WTC11 (cell line): Measurements from ENCODE around the gene L1CAM. TPM values are rescaled to one million over a fixed set of nuclear protein-coding genes. Genes with fewer than 3 reads are reported as not detected.

Experiments used
- ATAC-seq: fragments of 200-7000 bp; cut with Tn5 transposase; 2 replicates; pipeline ENCODE4 v1.10.0; 2021; ENCODE audit warnings: mild to moderate bottlenecking, moderate library complexity
- CTCF ChIA-PET: fragments of 300-600 bp; sonication (Branson Sonifier 250); formaldehyde crosslinking; loops from one replicate; lab custom pipeline; 2021; ENCODE audit warnings: antibody characterized with exemption; lab: Charles Lee
- POLR2A ChIA-PET: fragments of 350-600 bp; sonication (Branson Sonifier 250); formaldehyde crosslinking; loops from one replicate; lab custom pipeline; 2021; ENCODE audit warnings: antibody characterized with exemption; lab: Charles Lee
- DNase-seq: peaks from one replicate; pipeline ENCODE4 v3.0.0; 2021; ENCODE audit warnings: low spot score
- H3K27ac Mint-ChIP-seq: 2 replicates; pipeline ENCODE4 v1.8.0; 2021; ENCODE audit warnings: mixed read lengths
- H3K27me3 Mint-ChIP-seq: 2 replicates; pipeline ENCODE4 v1.8.0; 2021; ENCODE audit warnings: low read depth, mild to moderate bottlenecking, moderate library complexity, mixed read lengths
- H3K36me3 Mint-ChIP-seq: 2 replicates; pipeline ENCODE4 v1.8.0; 2021; ENCODE audit warnings: mixed read lengths
- H3K4me1 Mint-ChIP-seq: 2 replicates; pipeline ENCODE4 v1.8.0; 2022; ENCODE audit warnings: mixed read lengths
- H3K4me3 Mint-ChIP-seq: 2 replicates; pipeline ENCODE4 v1.8.0; 2021; ENCODE audit warnings: mild to moderate bottlenecking, moderate library complexity, mixed read lengths
- H3K9me3 Mint-ChIP-seq: 2 replicates; pipeline ENCODE4 v1.8.0; 2021; ENCODE audit warnings: mixed read lengths
- ESRRA ChIP-seq: sonication (generic); formaldehyde crosslinking; IDR thresholded peaks from 2 replicates; pipeline ENCODE4 v1.8.1; 2022; ENCODE audit warnings: mild to moderate bottlenecking, missing genetic modification reagents, borderline replicate concordance
- GABPB1 ChIP-seq: sonication (generic); formaldehyde crosslinking; IDR thresholded peaks from 2 replicates; pipeline ENCODE4 v1.8.1; 2023; ENCODE audit warnings: mild to moderate bottlenecking, missing genetic modification reagents
- GTF2I ChIP-seq: fragments of 250-450 bp; sonication (Bioruptor Pico); conservative IDR thresholded peaks from 2 replicates; pipeline ENCODE4 v1.4.0; 2021; ENCODE audit warnings: mild to moderate bottlenecking
- JAZF1 ChIP-seq: fragments of 250-450 bp; sonication (Bioruptor Pico); IDR thresholded peaks from 2 replicates; pipeline ENCODE4 v1.9.0; 2021; ENCODE audit warnings: moderate library complexity, mild to moderate bottlenecking, inconsistent platforms
- MXD4 ChIP-seq: fragments of 250-450 bp; sonication (Bioruptor Pico); IDR thresholded peaks from 2 replicates; pipeline ENCODE4 v1.8.0; 2021; ENCODE audit warnings: mild to moderate bottlenecking, moderate library complexity, borderline replicate concordance
- NR2C2 ChIP-seq: sonication (generic); formaldehyde crosslinking; IDR thresholded peaks from 2 replicates; pipeline ENCODE4 v1.8.0; 2022; ENCODE audit warnings: mild to moderate bottlenecking, missing genetic modification reagents
- SMAD3 ChIP-seq: sonication (generic); formaldehyde crosslinking; IDR thresholded peaks from 2 replicates; pipeline ENCODE4 v1.8.0; 2022; ENCODE audit warnings: missing genetic modification reagents, mild to moderate bottlenecking, borderline replicate concordance
- SOX15 ChIP-seq: fragments of 250-450 bp; sonication (Bioruptor Pico); IDR thresholded peaks from 2 replicates; pipeline ENCODE4 v1.9.0; 2021; ENCODE audit warnings: mild to moderate bottlenecking
- TEAD4 ChIP-seq: sonication (generic); formaldehyde crosslinking; IDR thresholded peaks from 2 replicates; pipeline ENCODE4 v1.8.0; 2022; ENCODE audit warnings: mild to moderate bottlenecking, missing genetic modification reagents
- ZNF219 ChIP-seq: sonication (generic); formaldehyde crosslinking; IDR thresholded peaks from 2 replicates; pipeline ENCODE4 v1.8.0; 2023; ENCODE audit warnings: missing genetic modification reagents, mild to moderate bottlenecking, borderline replicate concordance
- ZNF317 ChIP-seq: sonication (generic); formaldehyde crosslinking; IDR thresholded peaks from 2 replicates; pipeline ENCODE4 v1.8.1; 2023; ENCODE audit warnings: low read depth, mild to moderate bottlenecking, moderate library complexity, missing genetic modification reagents, borderline replicate concordance
- total RNA-seq: library from RNA; stranded (reverse); gene quantifications from 3 replicates; pipeline ENCODE4 v1.2.3, GENCODE V29; 2021
- TF ChIP-seq, protein P1 (sequence below): sonication (generic); formaldehyde crosslinking; IDR thresholded peaks from 2 replicates; pipeline ENCODE4 v1.8.1; 2022; ENCODE audit warnings: missing genetic modification reagents, borderline replicate concordance
- TF ChIP-seq, protein P2 (sequence below): sonication (generic); formaldehyde crosslinking; IDR thresholded peaks from 2 replicates; pipeline ENCODE4 v1.8.1; 2023; ENCODE audit warnings: mild to moderate bottlenecking, missing genetic modification reagents, borderline replicate concordance
- TF ChIP-seq, protein P3 (sequence below): sonication (generic); formaldehyde crosslinking; IDR thresholded peaks from 2 replicates; pipeline ENCODE4 v1.8.1; 2022; ENCODE audit warnings: low read depth, mild to moderate bottlenecking, moderate library complexity, missing genetic modification reagents, borderline replicate concordance
- TF ChIP-seq, protein P4 (sequence below): sonication (generic); formaldehyde crosslinking; IDR thresholded peaks from 2 replicates; pipeline ENCODE4 v1.8.0; 2022; ENCODE audit warnings: mild to moderate bottlenecking, missing genetic modification reagents
- TF ChIP-seq, protein P5 (sequence below): sonication (generic); formaldehyde crosslinking; IDR thresholded peaks from 2 replicates; pipeline ENCODE4 v1.8.1; 2023; ENCODE audit warnings: mild to moderate bottlenecking, missing genetic modification reagents
- TF ChIP-seq, protein P6 (sequence below): fragments of 250-450 bp; sonication (Bioruptor Pico); IDR thresholded peaks from 2 replicates; pipeline ENCODE4 v1.9.0; 2021; ENCODE audit warnings: mild to moderate bottlenecking
- TF ChIP-seq, protein P7 (sequence below): sonication (generic); formaldehyde crosslinking; IDR thresholded peaks from 2 replicates; pipeline ENCODE4 v1.8.1; 2023; ENCODE audit warnings: mild to moderate bottlenecking, missing genetic modification reagents

L1CAM gene
- total RNA-seq, 1 experiment from 2014 or later: 40.2 TPM

DNA sequence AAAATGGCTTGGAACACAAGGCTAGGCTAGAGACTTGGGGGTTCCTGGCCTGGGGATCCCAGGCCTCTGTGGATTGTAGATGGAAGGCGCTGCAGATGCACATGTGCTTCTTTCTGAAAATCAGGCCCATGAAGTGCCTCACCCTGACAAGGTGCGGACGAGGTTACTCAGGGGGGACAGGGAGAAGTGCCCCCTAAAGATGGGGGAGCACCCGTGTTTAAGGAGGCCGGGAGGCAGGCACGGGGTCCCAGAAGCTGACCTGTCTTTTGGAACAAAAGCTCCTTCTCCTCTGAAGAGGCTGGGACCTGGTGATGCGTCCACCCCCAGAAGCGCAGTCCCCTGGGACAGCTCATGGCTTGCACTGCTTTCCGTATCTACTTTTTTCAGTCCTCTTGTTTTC lies 58.1 kb downstream of the L1CAM start:
- Mint-ChIP-seq H3K4me1 (peaks cover 55% of the 10 kb centered on the region), H3K27ac (peak overlapping the region; percentile 93), H3K27me3 (peaks cover 3% of the 10 kb centered on the region; the same call in 1 of the 2 replicates), H3K4me3 (peak overlapping the region; percentile 75), H3K36me3 (peaks cover 9% of the 10 kb centered on the region; the same call in 1 of the 2 replicates), H3K9me3 (no peaks in the 10 kb centered on the region)
- TF ChIP-seq ZNF219 (CRISPR knock-in tag) (no peak), ESRRA (CRISPR knock-in tag) (no peak), JAZF1 (no peak), NR2C2 (no peak), GTF2I (CRISPR knock-in tag) (no peak), TEAD4 (CRISPR knock-in tag) (no peak), ZNF317 (CRISPR knock-in tag) (no peak), MXD4 (CRISPR knock-in tag) (no peak), GABPB1 (CRISPR knock-in tag) (no peak), SMAD3 (CRISPR knock-in tag) (no peak), SOX15 (CRISPR knock-in tag) (no peak)
- TF ChIP-seq, protein P1, sequence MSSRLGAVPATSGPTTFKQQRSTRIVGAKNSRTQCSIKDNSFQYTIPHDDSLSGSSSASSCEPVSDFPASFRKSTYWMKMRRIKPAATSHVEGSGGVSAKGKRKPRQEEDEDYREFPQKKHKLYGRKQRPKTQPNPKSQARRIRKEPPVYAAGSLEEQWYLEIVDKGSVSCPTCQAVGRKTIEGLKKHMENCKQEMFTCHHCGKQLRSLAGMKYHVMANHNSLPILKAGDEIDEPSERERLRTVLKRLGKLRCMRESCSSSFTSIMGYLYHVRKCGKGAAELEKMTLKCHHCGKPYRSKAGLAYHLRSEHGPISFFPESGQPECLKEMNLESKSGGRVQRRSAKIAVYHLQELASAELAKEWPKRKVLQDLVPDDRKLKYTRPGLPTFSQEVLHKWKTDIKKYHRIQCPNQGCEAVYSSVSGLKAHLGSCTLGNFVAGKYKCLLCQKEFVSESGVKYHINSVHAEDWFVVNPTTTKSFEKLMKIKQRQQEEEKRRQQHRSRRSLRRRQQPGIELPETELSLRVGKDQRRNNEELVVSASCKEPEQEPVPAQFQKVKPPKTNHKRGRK (CRISPR knock-in tag): no peak
- TF ChIP-seq, protein P2, sequence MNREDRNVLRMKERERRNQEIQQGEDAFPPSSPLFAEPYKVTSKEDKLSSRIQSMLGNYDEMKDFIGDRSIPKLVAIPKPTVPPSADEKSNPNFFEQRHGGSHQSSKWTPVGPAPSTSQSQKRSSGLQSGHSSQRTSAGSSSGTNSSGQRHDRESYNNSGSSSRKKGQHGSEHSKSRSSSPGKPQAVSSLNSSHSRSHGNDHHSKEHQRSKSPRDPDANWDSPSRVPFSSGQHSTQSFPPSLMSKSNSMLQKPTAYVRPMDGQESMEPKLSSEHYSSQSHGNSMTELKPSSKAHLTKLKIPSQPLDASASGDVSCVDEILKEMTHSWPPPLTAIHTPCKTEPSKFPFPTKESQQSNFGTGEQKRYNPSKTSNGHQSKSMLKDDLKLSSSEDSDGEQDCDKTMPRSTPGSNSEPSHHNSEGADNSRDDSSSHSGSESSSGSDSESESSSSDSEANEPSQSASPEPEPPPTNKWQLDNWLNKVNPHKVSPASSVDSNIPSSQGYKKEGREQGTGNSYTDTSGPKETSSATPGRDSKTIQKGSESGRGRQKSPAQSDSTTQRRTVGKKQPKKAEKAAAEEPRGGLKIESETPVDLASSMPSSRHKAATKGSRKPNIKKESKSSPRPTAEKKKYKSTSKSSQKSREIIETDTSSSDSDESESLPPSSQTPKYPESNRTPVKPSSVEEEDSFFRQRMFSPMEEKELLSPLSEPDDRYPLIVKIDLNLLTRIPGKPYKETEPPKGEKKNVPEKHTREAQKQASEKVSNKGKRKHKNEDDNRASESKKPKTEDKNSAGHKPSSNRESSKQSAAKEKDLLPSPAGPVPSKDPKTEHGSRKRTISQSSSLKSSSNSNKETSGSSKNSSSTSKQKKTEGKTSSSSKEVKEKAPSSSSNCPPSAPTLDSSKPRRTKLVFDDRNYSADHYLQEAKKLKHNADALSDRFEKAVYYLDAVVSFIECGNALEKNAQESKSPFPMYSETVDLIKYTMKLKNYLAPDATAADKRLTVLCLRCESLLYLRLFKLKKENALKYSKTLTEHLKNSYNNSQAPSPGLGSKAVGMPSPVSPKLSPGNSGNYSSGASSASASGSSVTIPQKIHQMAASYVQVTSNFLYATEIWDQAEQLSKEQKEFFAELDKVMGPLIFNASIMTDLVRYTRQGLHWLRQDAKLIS (CRISPR knock-in tag): no peak
- TF ChIP-seq, protein P3, sequence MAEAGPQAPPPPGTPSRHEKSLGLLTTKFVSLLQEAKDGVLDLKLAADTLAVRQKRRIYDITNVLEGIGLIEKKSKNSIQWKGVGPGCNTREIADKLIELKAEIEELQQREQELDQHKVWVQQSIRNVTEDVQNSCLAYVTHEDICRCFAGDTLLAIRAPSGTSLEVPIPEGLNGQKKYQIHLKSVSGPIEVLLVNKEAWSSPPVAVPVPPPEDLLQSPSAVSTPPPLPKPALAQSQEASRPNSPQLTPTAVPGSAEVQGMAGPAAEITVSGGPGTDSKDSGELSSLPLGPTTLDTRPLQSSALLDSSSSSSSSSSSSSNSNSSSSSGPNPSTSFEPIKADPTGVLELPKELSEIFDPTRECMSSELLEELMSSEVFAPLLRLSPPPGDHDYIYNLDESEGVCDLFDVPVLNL (CRISPR knock-in tag): no peak
- TF ChIP-seq, protein P4, sequence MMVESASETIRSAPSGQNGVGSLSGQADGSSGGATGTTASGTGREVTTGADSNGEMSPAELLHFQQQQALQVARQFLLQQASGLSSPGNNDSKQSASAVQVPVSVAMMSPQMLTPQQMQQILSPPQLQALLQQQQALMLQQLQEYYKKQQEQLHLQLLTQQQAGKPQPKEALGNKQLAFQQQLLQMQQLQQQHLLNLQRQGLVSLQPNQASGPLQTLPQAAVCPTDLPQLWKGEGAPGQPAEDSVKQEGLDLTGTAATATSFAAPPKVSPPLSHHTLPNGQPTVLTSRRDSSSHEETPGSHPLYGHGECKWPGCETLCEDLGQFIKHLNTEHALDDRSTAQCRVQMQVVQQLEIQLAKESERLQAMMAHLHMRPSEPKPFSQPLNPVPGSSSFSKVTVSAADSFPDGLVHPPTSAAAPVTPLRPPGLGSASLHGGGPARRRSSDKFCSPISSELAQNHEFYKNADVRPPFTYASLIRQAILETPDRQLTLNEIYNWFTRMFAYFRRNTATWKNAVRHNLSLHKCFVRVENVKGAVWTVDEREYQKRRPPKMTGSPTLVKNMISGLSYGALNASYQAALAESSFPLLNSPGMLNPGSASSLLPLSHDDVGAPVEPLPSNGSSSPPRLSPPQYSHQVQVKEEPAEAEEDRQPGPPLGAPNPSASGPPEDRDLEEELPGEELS (CRISPR knock-in tag): no peak
- TF ChIP-seq, protein P5, sequence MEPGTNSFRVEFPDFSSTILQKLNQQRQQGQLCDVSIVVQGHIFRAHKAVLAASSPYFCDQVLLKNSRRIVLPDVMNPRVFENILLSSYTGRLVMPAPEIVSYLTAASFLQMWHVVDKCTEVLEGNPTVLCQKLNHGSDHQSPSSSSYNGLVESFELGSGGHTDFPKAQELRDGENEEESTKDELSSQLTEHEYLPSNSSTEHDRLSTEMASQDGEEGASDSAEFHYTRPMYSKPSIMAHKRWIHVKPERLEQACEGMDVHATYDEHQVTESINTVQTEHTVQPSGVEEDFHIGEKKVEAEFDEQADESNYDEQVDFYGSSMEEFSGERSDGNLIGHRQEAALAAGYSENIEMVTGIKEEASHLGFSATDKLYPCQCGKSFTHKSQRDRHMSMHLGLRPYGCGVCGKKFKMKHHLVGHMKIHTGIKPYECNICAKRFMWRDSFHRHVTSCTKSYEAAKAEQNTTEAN: no peak
- TF ChIP-seq, protein P6, sequence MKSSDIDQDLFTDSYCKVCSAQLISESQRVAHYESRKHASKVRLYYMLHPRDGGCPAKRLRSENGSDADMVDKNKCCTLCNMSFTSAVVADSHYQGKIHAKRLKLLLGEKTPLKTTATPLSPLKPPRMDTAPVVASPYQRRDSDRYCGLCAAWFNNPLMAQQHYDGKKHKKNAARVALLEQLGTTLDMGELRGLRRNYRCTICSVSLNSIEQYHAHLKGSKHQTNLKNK (CRISPR knock-in tag): no peak
- TF ChIP-seq, protein P7, sequence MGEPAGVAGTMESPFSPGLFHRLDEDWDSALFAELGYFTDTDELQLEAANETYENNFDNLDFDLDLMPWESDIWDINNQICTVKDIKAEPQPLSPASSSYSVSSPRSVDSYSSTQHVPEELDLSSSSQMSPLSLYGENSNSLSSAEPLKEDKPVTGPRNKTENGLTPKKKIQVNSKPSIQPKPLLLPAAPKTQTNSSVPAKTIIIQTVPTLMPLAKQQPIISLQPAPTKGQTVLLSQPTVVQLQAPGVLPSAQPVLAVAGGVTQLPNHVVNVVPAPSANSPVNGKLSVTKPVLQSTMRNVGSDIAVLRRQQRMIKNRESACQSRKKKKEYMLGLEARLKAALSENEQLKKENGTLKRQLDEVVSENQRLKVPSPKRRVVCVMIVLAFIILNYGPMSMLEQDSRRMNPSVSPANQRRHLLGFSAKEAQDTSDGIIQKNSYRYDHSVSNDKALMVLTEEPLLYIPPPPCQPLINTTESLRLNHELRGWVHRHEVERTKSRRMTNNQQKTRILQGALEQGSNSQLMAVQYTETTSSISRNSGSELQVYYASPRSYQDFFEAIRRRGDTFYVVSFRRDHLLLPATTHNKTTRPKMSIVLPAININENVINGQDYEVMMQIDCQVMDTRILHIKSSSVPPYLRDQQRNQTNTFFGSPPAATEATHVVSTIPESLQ (CRISPR knock-in tag): no peak
- no peak for ATAC-seq
- ChIA-PET POLR2A (interaction anchor here (0.6 kb wide), 1 partner anchor 81 kb away, joined by 3 read pairs; no protein-coding TSS in a partner anchor), CTCF (interaction anchor here (1.8 kb wide), 1 partner anchor 119 kb away, joined by 5 read pairs; no protein-coding TSS in a partner anchor)
- no peak for DNase-seq
